ENCODE measurements around the gene ARL6IP5.

Gene ARL6IP5

GRCh38 chr3:69119681-69120080, 34.9 kb downstream of the ARL6IP5 start:
- DNase-seq = no peak

- DNase-seq = peak; percentile 38
Measured at GRCh38 chr3:69120879-69121464, 36.2 kb downstream of the ARL6IP5 start.

- no peak for DNase-seq
Measured at GRCh38 chr3:69121513-69121912, 36.8 kb downstream of the ARL6IP5 start.

- DNase-seq = no peak
Measured at GRCh38 chr3:69121950-69122349, 37.2 kb downstream of the ARL6IP5 start.

GRCh38 chr3:69122403-69122802, 37.7 kb downstream of the ARL6IP5 start, which contains the start of gene LMOD3:
Gene LMOD3 (minus strand): TSS chr3:69122595. CDS start chr3:69122386, 209 bp downstream.
- no peak for DNase-seq

- no peak for DNase-seq
Measured at GRCh38 chr3:69126216-69126615, 41.5 kb downstream of the ARL6IP5 start.

GRCh38 chr3:69126999-69127398, 42.3 kb downstream of the ARL6IP5 start:
- no peak for DNase-seq

- no peak for DNase-seq
Measured at GRCh38 chr3:69128509-69128908, 43.8 kb downstream of the ARL6IP5 start.

- no peak for DNase-seq
Measured at GRCh38 chr3:69129531-69129930, 44.8 kb downstream of the ARL6IP5 start.

- DNase-seq = no peak
Measured at GRCh38 chr3:69130689-69131088, 46.0 kb downstream of the ARL6IP5 start.

GRCh38 chr3:69137005-69137404, 52.3 kb downstream of the ARL6IP5 start:
- no peak for DNase-seq

- no peak for DNase-seq
Measured at GRCh38 chr3:69137412-69137811, 52.7 kb downstream of the ARL6IP5 start.

- DNase-seq = no peak
Measured at GRCh38 chr3:69141313-69141712, 56.6 kb downstream of the ARL6IP5 start.

- no peak for DNase-seq
Measured at GRCh38 chr3:69142090-69142489, 57.4 kb downstream of the ARL6IP5 start.

- DNase-seq = no peak
Measured at GRCh38 chr3:69142797-69143454, 58.2 kb downstream of the ARL6IP5 start.

- no peak for DNase-seq
Measured at GRCh38 chr3:69143612-69144011, 58.9 kb downstream of the ARL6IP5 start.

GRCh38 chr3:69144631-69145245, 60.0 kb downstream of the ARL6IP5 start:
- DNase-seq = no peak

GRCh38 chr3:69145688-69146087, 61.0 kb downstream of the ARL6IP5 start:
- no peak for DNase-seq

GRCh38 chr3:69149586-69149985, 64.8 kb downstream of the ARL6IP5 start:
- DNase-seq = no peak
